Femur (tissue), 1 donor: ENCODE measurements around the gene TRPV5.

Experiments used
- DNase-seq: peaks from one replicate; pipeline ENCODE4 v3.0.0-alpha.2; 2017

Gene TRPV5

DNA sequence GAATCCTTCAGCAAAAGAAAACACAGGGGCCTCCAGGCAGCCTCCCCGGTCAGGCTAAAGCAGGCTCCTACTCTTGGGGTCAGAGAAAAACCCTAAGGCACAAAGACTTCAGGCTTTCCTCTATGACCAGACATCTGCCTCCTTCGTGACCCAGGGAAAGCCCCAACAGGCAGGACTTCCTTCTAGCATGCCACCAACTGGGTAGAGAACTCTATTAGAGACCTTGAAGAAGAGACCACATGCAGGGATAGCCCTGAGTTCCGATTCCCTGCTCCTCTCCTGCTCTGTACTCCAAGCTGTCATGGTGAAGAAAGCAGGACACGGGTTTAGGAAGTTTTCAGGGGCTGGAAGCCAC is 49.3 kb downstream of the TRPV5 start:
- DNase-seq = no peak

DNA sequence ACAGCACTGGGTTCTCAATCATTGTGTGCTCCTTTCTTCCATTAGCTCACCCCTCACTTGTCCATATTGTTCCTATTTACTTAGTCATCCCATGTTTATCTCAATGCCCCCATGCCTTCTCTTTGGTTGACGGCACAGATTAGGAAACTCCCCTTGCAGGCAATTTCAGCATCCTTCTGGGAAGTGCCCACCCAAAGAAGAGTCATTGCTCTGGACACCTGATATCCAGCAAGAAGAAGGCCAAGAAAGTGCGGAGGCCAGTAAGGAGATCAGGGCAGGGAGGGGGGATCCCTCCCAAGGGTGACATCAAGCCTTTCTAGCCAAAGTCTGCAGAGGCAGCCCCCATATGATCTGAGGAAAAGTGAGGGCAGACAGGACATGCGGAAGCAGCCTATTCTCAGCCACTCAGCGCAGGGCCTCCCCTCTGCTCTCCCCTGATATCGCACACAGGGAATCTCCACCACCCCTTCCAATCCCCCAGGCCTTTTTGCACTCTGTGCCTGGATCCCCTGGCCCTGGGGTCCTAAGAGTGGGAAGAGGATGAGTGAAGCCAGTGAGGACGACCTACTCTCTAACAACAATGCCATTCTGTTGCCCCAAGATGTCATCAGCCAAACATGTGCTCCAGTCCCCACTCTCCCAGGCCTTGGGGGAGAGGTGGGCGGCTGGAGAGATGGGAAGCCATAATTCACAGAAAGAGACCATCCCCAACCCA is 49.8 kb downstream of the TRPV5 start:
- DNase-seq = no peak

DNA sequence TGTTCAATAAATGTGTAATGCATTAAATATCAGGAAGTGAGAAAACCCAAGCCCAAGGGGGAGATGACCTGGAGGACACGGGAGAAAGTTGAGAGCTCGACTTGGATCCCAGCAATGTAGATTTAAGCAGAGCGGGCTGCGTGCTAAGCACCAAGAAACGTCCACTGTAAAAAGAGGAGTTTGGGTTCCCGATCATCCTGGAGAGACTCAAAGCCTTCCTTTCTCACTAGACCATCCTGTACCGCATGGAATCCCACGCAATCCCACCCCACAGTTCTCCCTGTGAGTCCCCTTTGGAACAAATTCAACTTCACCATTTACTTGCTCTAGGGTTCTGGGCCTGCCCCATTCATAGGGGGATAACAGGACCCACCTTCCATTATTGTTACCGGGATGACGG is 50.4 kb downstream of the TRPV5 start:
- DNase-seq = no peak

DNA sequence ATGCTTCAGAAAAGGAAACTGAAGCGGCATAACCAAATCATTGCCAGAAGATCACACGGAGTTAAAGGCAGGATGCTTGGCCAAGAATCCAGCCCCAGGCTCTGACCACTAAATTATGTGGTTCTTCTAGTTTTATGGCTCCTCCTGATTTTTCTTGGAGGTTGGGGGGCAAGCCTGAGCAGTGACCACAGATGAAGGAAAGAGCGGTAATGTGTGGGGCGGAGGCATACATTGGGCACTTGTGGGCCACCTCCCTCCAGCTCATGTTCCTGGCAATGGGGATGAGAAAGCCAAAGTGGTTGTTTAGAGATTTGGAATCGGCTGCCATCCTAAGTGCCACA is 51.2 kb downstream of the TRPV5 start:
- peak; percentile 39 for DNase-seq

DNA sequence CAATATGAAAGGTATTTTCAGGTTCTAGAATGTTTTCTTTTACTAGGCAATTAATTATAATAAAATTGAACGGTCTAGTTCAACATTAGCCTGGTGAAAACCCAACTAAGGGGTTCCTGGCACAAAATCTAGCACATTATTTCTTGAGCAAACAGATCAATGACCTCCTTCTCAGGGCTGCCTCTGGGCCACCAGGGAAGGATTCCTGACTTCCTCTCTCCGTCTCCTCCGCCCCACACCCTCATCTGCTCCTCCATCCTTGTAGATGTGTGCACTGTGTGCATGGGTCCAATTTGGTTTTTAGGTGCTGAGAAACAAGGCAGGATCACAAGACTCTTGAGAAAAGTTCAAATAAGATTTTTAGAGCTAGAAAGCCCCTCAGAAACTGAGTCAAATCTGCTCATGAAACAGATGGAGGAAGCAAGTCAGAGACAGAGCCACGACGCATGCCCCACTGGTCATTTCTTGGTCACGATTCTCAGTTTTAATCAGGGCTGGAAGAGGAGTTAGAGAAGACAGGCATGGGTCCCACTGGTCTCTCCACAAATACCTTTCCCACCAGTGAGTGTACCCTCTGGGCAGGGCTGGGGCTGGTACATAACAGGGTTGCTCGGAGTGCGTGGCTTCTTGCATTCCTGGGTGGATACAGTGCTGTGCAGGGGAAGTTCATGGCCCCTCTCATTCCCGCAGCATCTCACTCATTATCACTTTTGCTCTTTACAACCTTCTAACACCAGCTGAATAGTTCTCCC is 51.8 kb downstream of the TRPV5 start:
- DNase-seq = no peak

DNA sequence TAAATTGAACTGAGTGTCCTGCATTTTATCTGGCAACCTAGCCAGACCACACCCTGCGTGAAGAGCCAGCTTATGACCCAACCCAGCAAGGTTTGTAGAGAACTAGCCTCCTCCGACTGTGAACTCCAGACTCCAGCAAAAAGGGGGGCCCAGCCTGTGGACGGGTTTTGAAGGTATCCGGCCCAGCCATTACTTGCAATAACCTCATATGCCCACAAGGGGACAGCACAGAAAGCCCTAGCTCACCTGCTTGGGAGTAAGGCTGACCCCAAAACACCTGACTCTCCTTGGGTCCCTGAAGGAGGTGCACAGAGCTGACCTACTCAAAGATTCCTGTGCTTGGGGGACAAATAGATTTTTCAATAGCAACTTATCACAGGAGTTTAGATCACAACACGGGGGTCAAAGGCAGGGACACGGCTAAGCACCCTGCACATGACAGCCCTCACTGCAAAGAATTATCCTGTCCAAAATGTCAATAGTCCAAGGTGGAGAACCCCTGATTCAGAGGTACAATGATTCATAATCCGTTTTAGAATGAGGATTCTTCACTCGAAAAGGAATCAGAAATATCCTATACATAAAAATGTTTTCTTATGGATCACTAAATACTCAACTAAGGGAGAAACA is 52.6 kb downstream of the TRPV5 start:
- DNase-seq = no peak

DNA sequence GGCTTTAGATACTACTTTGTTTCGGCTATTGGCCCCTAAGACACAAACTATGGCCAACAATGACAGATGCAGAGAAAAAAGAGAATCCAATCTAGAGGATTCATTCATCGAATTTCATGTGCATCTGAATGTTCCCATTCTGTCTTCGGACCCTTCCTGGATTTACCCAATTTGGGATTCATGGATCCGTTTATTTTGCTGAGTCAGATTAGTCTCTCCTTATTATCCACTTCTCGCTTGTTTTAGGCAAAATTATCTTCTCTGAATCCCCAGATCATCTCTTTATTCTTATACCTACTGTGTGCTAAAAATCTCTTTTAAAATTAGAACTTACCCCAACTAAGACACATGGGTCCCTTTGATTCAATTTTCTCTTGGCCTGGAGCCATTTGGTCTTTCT is 54.5 kb downstream of the TRPV5 start:
- no peak for DNase-seq

DNA sequence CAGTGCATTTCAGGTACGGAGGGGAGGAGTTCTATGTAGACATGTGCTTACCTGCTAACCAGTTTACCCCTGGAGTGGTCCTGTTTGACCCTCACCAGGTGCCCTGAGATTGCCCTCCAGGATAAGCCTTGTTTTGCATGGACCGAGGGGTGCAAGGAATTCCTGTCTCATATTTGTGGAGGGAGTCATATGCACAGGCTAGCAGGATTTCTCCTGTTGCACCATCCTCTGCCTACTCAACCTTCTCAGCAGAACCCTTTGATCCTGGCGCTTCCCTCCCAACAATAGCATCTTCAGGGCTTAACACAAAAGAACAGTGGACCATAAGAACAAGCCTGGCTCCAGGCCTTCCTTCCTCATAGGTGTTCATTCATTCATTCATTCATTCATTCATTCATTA is 55.2 kb downstream of the TRPV5 start:
- DNase-seq = no peak

DNA sequence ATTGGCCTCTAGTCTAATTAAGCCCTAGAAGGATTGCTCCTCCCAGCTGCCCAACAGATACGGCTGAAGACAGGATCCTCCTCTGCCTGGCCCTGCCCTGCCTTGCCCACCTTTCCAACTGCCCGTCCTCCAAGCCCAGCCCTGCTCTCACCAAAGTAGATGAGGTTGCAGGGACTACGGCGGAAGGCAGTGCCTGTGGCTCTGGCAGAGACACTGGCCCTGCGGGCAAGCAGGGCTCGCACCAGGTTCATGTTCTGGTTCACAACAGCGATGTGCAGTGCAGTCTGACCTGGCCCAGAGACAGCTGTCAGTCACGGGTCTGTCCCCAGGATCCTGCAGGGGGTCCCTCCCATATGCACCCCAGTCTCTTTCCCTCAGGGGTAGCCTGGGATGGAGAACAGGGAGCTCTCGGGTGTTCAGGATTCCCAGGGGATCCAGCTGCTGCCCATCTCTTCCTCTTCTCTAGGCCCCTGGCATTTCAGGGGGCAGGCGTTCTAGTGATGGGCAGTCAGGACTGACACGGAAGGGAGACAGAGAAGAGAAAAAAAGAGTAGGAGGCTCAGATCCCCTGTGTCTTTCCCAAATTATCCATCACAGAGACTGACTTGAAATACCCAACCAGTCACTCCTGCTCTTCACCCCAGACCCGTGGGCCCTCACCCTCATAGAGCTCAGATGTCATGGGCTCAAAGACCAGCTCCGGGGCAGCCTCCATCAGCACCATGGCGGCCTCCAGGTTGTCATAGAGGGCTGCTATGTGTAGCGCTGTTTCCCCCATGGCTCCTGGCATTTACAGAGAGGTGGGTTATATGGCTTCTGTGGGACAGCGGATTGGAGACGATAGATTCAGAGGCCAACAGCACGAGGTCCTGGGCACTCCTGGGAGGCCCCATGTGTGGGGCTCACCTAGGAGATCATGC is 56.3 kb downstream of the TRPV5 start:
- no peak for DNase-seq

DNA sequence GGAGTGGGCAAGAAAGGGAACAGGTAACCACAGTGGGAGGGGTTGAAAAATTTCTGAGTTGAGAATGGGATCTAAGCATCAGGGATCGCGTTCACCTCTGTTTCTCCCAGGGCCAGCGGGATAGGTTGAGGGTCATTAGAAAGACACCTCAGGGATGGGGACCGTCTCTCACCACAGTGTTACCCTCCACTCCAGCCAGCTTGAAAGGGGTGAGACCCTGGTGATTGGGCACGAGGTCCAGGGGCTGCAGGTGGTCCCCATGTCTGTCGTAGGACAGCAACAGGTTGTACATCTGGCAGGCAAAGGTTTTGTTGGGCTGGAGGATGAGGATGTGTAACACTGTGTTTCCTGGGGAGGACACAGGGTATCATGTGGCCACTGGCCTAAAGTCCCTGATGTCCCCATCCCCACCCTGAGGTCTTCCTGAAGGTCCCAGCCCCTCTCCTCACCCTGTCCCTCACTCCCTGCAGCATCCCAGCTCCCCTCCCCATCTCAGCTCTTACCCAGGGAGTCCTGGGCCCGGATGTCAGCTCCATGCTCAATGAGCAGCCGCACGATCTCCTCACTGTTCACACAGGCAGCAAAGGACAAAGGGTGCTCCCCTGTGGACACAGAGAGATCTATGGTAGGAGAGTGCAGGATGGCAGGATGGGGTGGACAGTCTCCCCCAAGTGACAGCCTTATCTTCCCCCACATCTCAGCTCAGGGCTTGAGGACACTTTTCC is 57.1 kb downstream of the TRPV5 start:
- DNase-seq = no peak

DNA sequence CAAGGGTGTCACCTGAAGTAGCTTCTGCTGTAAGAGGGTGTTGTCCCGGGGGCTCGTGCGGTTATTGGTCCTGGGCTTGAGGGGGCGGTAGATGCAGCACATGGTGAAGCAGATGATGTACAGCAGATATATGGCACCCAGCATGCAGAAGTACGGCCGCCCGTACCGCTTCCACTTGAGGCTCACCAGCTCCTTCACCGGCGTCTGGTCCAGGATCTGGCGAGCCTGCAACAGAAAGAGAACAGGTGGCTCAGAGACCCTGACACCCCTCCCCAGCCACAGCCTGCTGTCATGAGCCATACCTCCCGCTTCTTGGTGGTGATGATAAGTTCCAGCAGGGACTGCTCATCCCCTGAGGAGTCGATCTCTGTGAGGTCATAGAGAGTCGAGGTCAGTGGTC is 58.1 kb downstream of the TRPV5 start:
- no peak for DNase-seq

DNA sequence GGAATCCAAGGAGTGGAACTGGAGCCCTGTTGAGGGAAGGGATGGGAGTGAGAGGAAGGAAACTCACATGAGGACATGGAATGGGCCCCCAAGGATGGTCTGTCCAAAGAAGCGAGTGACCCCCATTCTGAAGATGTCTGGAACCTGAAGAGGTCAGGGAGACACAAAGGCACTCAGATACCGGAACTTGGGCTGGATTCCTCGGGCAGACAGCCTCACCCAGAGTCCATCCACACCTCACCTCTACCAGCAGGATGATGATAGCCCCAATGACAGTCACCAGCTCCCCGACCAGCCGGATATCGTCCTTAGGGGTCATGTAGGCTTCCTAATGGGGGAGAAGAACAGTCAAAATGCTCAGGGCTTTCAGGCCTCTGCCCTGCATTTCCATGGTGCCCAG is 58.7 kb downstream of the TRPV5 start:
- DNase-seq = no peak

DNA sequence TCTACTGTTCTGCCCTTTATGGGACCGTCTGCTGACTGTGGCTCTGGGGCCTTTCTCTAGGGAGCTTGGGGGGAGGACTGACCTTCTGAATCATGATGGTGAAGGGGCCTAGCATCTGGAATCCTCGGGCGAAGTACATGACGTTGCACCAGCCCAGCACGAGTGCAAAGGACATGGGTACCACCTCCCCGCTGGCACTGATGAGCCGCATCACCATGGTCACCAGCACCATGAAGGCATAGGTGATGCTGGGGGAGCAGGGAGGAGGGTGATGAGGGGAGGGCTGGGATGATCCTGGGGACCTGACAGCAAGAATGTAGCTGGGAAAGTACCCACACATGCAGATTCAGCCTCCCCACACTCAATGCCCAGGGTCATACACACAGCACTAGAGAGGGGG is 59.1 kb downstream of the TRPV5 start:
- DNase-seq = no peak

DNA sequence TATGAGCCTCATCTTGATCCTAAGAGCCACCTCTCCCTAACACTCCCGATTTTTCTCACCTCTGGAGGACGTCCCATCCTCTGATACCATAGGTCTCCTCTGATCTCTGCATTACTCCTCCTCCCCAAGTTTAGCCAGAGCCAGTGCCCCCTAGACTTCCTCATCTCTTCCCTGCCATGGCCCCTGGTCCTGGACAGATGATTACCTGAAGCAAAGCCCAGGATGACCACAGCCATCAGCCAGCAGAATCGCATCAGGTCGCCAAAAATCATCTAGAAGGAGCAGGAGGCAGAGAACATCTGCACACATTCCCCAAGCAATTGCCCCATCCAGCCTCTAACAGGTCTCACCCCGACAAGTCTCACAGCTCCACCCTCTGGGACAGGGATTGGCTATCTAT is 59.7 kb downstream of the TRPV5 start:
- DNase-seq = no peak

DNA sequence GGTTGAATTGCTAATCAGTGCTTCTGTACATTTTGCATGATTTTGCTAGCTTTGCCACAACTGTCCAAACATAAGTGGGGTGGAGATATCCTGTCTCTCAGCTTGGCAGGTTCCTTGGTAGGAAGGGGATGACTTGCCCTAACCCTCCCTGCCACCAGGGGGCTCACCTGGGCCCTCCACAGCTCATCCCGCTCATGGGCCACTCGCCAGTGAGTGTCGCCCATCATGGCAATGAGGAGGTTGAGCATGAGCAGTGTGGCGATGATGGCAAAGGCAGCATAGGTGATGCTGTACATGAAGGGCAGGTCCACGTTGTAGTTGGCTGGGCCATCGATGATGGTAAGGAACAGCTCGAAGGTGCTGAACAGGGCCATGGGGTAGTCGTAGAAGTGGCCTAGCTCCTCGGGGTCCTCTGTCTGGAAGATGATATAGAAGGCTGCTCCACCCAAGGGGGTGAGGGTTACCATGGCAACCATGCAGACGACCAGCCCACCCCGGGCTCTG is 60.2 kb downstream of the TRPV5 start:
- DNase-seq = no peak

DNA sequence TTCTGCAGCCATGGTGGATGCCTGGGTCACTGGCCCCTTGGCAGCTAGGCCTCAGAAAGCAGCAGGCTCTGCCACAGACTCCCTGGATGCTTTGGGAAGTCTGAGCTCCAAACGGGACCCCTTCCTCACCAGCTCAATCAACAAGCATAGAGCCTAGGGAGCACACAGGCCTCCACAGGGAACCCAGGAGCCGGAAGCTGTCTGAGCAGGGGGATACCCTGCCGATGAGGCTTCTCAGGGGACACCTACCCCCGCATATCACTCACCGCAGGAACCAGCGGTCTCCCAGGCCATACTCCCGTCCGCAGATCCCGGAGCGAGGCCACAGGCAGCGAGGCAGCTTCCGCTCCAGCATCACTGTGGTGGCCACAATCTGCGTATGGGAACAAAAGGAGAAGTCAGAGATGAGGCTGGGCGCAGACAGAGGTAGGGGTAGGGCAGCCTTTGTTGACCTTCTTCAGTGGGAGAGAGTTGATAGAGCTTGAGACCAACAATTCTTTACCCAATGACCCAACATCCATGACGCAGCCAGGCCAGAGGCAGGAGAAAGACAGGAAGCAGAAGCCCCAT is 61.4 kb downstream of the TRPV5 start:
- DNase-seq = no peak

DNA sequence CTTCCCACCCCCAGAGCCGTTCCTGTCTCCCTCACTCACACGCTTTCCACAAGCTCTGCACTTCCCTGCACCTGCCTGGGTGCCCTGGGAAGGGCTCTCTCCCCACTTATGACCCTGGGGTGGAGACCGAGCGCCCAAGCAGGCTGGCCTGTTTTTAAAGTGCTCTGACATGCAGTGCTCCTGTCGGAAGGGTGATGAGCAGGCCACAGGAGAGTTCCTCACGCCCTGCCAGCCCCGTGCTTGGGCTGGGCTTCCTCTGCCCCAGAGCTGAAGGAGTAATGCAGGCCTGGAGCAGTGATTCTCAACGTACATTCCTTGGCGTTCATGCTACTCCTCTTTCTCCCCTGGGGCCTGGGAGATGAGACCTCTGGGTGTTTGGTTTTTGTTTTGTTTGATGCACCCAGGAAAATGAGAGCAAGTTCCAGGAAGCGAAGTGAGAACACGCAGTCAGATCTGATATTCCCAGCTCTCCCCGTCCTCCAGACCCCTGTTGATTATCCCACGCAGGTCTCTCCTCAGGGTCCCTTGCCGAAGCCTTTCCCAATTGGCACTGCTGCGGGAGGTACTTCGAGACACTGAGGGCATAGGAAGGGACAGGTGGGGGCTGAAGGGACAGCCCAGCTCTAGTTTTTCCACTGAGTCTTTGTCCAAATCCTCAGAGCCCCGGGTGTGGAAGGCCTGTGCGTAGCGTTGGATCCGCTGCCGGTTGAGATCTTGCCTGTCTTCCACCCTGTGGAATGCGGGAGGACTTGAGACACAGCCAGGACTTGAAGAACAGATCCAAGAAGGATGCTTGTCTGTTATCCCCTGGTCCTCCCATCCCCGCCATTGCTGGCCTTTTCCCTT is 62.1 kb downstream of the TRPV5 start:
- DNase-seq = no peak

DNA sequence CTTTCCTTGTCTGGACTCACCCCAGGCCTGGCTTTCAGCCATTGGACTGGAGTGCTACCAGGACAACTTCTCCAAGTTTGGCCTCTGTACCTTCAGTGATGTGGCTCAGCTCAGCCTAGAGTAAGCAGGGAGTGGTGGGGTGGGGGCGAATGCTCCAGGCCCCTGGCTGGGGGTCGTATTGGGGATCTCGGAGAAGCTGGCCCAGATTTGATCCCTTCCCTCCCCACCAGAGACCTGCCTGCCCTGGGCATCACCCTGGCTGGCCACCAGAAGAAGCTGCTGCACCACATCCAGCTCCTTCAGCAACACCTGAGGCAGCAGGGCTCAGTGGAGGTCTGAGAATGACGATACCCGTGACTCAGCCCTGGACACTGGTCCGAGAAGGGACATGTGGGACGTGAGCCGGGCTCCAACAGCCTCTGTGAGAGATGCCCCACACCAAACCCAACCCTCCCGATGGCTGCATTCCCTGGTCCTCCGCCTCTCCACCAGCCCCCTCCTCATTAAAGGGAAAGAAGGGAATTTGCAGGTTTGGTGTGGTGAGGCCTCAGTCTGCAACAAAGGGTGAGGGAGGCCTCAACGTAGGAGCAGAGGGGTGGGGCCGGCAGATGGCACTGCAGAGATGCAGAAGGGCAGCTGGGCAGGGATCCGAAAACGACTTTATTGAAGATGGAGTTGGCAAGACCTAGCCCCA is 62.8 kb downstream of the TRPV5 start:
- DNase-seq = no peak

DNA sequence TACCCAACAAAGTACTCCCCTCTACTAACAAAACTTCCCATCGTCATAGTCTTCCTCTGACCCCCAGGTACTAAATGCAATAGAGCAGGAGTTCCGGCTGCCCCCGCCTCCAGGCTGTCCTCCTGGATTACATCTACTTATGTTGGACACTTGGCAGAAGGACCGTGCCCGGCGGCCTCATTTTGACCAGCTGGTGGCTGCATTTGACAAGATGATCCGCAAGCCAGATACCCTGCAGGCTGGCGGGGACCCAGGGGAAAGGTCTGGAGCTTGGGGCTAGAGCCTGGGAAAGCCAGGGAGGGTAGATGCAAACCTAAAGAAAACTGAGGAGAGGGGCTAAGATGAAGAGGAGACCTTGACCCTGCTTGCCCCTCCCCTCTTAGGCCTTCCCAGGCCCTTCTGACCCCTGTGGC is 63.4 kb downstream of the TRPV5 start:
- DNase-seq = no peak

DNA sequence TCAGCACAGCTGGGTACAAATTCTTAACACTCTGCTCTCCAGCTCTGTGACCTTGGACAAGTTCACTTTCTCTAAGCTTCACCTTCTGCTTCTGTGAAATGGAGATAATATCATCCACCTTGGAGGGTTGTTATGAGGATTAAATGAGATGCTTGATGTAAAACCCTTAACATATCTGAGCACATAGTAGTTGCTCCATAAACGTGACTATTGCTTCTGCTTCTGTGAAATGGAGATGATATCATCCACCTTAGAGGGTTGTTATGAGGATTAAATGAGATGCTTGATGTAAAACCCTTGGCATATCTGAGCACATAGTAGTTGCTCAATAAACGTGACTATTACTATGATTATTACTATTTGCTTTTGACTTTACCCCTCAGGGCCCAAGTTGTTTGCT is 64.1 kb downstream of the TRPV5 start:
- DNase-seq = no peak
